Spinal cord (tissue), 10 donors: ENCODE results near the gene NEAT1. TPM values are rescaled to one million over a fixed set of nuclear protein-coding genes. Genes with fewer than 3 reads are reported as not detected.

Experiments
- DNase-seq, 6 donors: peaks; one replicate each; pipeline versions ENCODE4 v3.0.0 to v3.0.0-alpha.2; 2013 to 2015; ENCODE audit warnings: low spot score in 6 of 6, low read depth in 4 of 6
- H3K27ac ChIP-seq: one replicate; pipeline ENCODE4 v1.5.1; 2013; ENCODE audit warnings: low read depth, low read length, control low read depth
- H3K27me3 ChIP-seq: one replicate; pipeline ENCODE4 v1.6.1; 2013; ENCODE audit warnings: low read length; ENCODE audit not compliant: control insufficient read depth, insufficient read depth
- H3K36me3 ChIP-seq: one replicate; pipeline ENCODE4 v1.6.1; 2013; ENCODE audit warnings: low read length; ENCODE audit not compliant: control insufficient read depth, insufficient read depth
- H3K4me1 ChIP-seq: one replicate; pipeline ENCODE4 v1.6.1; 2013; ENCODE audit warnings: low read length; ENCODE audit not compliant: control insufficient read depth, insufficient read depth
- H3K4me3 ChIP-seq: one replicate; pipeline ENCODE4 v1.5.1; 2013; ENCODE audit warnings: low read depth, low read length, control low read depth
- H3K9me3 ChIP-seq: one replicate; pipeline ENCODE4 v1.6.1; 2013; ENCODE audit warnings: low read length; ENCODE audit not compliant: control insufficient read depth, insufficient read depth
- WGBS: methylation state at CpG from one replicate; pipeline ENCODE4 v1.1.5; 2013; ENCODE audit warnings: missing lambda C conversion rate; ENCODE audit not compliant: insufficient coverage; 5-methylcytosine and 5-hydroxymethylcytosine counted together
- polyA plus RNA-seq, 2 donors: library from polyadenylated mRNA; unstranded; fragments of 120-200 nt; gene quantifications; one replicate each; pipeline ENCODE4 v1.2.1, GENCODE V29; 2013; ENCODE audit not compliant: insufficient read length in 2 of 2
- total RNA-seq, 2 donors: library from RNA; depleted of rRNA in 1 of 2; stranded (reverse); fragments of 120-200 nt in 1 of 2; fragments of >200 nt in 1 of 2; gene quantifications; one replicate each; pipeline versions ENCODE4 v1.2.3 to v1.2.4, GENCODE V29; 2013 to 2014
- donor health status: healthy.

Gene NEAT1
- total and polyA plus RNA-seq, 4 donors, result 27.4 to 73.6 (median 63.7) TPM

DNA sequence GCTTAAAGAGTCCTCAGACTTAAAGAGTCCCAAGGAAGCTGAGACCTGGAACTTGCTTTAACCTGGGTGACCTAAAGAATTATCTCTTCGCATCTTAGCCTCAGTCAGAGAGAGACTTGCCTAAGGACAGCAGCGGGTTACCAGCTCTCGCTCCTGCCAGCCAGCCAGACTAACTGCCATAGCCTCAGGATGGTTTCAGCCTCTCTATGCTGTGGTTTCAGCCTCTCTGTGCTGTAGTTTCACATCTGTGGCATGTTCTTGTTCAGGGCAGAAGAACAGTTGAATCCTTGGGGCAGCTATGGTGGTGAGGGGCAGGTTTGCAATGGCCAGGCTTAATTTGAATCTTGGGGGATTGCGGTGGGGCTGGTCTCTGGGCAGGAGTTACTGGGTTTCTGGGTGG, 33.9 kb upstream of the NEAT1 start:
- H3K36me3 ChIP-seq, result peaks cover 43% of the 10 kb centered on the region
- no peak for DNase-seq
- H3K9me3 ChIP-seq, result no peaks in the 10 kb centered on the region
- no peaks in the 10 kb centered on the region for H3K27me3 ChIP-seq
- H3K27ac ChIP-seq, result peak overlapping the region; percentile 84
- WGBS, result 100% methylated on average over 3 of the region's 4 CpGs
- no peak overlapping the region for H3K4me3 ChIP-seq
- H3K4me1 ChIP-seq, result peaks cover 74% of the 10 kb centered on the region

DNA sequence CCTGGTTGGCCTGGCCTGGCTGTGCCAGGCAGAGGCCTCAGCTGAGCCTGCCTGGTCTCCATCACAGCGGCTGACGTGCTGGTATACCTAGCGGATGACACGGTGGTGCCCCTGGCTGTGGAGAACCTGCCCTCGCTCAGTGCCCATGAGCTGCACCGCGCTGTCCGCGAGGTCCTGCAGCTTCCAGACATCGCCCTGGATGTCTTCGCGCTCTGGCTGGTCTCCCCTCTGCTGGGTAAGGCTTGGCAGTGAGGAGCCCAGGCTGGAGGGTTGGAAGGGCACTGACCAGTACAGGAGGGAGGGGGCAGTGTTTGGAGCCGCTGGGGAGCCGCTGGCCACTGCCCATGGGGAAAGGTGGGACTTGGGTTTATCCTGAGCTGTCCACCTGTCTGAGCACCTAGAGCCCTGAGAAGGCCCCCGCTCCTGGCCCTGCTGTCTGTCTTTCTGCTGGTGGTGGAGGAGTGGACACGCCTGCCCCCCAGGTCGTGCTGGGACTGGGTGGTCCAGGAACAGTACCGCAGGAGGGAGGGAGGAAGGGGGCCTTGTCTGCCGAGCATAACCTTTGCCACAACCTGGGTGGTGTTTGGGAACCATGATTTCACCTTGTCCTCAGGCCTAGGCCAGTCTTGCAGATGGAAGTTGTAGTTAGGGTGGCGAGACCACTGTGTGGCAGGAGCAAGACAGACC, 33.2 kb upstream of the NEAT1 start:
- Histone ChIP-seq H3K4me3 (no peak overlapping the region), H3K4me1 (peaks cover 74% of the 10 kb centered on the region), H3K36me3 (peaks cover 50% of the 10 kb centered on the region), H3K27ac (peak overlapping the region; percentile 84), H3K9me3 (no peaks in the 10 kb centered on the region), H3K27me3 (no peaks in the 10 kb centered on the region)
- DNase-seq, result no peak
- WGBS, result 83% methylated on average over 20 of the region's 20 CpGs

DNA sequence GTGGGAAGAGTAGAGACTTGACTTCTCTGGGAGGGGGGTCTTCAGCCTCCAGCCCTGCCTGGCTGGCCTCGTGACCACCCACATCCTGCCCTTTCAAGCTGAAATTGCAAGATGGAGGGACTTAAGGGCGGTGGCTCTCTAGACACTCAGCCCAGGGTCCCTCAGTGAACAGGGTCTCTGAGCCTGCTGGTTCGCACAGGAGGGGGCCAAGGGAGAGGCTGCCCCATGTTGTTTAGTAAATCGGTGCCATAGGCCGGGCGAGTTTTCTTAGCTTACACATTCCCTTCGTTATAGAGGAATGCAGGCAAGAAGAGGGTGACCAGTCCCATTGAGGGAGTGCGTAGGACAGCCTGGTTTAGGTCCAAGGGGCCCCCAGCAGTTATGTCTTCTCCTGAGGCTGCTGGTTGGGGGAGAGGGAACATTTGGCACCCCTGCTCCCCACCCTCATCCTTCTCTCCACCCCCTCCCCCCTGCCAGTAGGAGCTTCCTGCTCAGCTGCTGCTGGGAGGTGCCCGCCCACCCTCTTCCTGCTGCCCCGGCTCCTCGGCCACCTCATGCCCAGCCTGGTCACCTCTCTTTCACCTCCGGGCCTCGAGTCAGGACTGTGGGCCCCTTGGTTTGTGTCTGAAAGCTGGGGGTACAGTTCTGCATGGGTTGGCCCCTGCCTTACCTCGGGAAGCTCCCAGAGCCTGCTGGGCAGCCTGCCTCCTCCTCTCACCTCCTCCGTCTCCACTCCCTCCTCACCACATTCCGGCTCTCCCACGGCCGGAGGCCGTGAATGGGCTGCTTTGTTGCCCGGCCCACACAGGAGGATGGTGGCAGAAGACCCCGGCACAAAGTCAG, 32.3 kb upstream of the NEAT1 start:
- peaks cover 74% of the 10 kb centered on the region for H3K4me1 ChIP-seq
- H3K27me3 ChIP-seq, result no peaks in the 10 kb centered on the region
- H3K36me3 ChIP-seq, result peaks cover 59% of the 10 kb centered on the region
- peak overlapping the region; percentile 84 for H3K27ac ChIP-seq
- no peaks in the 10 kb centered on the region for H3K9me3 ChIP-seq
- WGBS, result 38% methylated on average over 19 of the region's 21 CpGs
- no peak overlapping the region for H3K4me3 ChIP-seq
- DNase-seq, result peak in 1 of 6 donors; percentile 42

- Histone ChIP-seq H3K9me3 (no peaks in the 10 kb centered on the region), H3K4me3 (no peak overlapping the region), H3K4me1 (peaks cover 71% of the 10 kb centered on the region), H3K27me3 (no peaks in the 10 kb centered on the region), H3K36me3 (peaks cover 65% of the 10 kb centered on the region), H3K27ac (peak overlapping the region; percentile 84)
- DNase-seq, result peak in 1 of 6 donors; percentile 3
- WGBS, result 25% methylated on average over 9 of the region's 9 CpGs
These were observed 31.6 kb upstream of the NEAT1 start for GRCh38 chr11:65390996-65391395.

DNA sequence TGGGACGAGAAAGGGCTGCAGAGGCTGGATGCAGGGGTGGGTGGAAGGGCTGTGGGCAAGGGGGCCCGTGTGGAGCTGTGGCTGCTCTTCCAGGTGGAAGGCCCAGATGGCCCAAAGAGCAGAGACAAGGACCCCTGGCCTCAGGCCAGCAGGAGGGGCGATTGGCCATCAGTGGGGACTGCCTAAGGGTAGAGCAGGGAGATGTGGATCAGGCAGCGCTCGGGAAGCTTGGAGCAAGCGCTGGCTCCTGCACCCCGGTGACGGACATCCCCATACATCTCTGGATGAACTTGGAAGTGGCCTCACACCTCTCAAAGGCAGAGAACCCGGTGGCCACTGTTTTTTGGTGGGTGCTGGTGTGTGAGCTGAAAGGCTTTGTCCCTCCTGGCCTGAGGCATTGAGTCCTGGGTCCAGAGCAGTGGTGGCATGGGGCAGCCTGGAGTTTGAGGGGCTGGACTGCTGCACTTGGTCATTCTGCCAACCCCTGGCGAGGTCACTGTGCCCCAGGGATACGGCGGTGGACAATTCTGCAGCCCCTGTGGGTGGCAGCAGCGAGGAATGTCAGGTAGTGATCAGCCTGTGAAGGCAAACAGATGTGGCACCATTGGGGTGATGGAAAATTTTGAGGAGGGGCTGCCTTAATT, 30.3 kb upstream of the NEAT1 start:
- Histone ChIP-seq H3K9me3 (no peaks in the 10 kb centered on the region), H3K27me3 (no peaks in the 10 kb centered on the region), H3K4me1 (peaks cover 60% of the 10 kb centered on the region), H3K27ac (peak overlapping the region; percentile 84), H3K4me3 (no peak overlapping the region), H3K36me3 (peaks cover 78% of the 10 kb centered on the region)
- DNase-seq, result no peak
- WGBS, result 80% methylated on average over 11 of the region's 13 CpGs

DNA sequence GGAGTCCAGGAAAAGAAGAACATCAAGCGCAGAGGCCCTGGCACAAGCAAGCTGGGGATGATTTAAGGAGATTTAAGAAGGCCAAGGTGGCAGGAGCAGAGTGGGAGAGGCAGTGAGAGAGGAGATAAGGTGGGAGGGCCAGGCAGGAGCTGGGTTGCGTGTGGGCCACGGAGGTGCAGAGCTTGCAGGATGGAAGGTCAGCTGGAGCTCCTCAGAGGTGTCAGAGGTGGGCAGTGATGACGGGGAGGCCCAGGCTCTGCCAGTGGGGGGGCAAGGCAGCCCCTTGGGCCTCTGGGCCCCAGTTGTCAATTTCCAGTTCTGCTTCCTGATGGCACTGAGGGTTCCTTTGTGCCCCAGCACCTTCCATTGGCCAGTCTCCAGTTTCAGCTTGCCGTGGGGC, 29.7 kb upstream of the NEAT1 start:
- peaks cover 84% of the 10 kb centered on the region for H3K36me3 ChIP-seq
- no peak overlapping the region for H3K4me3 ChIP-seq
- H3K27me3 ChIP-seq, result no peaks in the 10 kb centered on the region
- no peak for DNase-seq
- peaks cover 54% of the 10 kb centered on the region for H3K4me1 ChIP-seq
- 85% methylated on average over 5 of the region's 5 CpGs for WGBS
- no peaks in the 10 kb centered on the region for H3K9me3 ChIP-seq
- H3K27ac ChIP-seq, result peak overlapping the region; percentile 40

DNA sequence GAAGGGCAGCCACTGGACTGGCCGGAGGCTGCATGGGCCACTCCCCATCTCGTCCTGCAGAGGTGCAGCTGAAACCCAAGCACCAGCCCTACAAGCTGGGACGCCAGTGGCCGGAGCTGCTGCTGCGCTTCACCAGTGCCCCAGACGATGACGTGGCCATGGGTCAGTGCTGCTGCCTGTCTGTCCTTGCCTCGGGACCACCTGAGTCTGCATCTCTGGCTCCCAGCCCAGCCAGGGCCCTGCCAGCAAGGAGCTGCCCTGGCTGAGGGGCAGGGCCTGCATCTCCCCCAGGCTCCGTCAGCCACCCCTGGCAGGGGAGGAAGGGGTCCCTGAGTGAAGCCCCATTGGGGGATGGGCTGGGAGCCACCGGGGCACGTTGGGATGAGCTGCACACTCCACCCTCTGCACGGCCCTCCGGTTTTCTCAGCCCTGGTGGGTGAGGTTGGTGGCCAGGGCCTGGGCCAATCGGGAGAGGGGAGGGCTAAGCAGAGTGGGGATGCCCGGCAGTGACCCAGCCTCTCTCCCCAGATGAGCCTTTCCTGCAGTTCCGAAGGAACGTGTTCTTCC, 29.0 kb upstream of the NEAT1 start:
- peaks cover 91% of the 10 kb centered on the region for H3K36me3 ChIP-seq
- 88% methylated on average over 17 of the region's 17 CpGs for WGBS

DNA sequence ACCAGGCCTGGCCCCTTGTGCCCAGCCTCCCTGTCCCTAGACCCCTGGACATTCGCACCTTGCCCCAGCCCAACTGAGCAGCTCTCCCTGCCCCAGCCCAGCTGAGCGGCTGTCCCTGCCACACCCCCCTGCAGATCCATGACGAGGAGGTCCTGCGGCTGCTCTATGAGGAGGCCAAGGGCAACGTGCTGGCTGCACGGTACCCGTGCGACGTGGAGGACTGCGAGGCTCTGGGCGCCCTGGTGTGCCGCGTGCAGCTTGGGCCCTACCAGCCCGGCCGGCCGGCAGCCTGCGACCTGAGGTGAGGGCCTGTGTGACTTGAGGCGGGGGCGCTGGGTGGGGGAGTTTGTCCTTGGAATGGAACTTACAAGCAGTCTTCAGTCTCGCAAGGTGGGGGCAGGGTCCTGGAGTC, 28.5 kb upstream of the NEAT1 start:
- peaks cover 45% of the 10 kb centered on the region for H3K4me1 ChIP-seq
- H3K4me3 ChIP-seq, result no peak overlapping the region
- 94% methylated on average over 18 of the region's 20 CpGs for WGBS
- DNase-seq, result no peak
- no peak overlapping the region for H3K27ac ChIP-seq
- H3K27me3 ChIP-seq, result no peaks in the 10 kb centered on the region
- no peaks in the 10 kb centered on the region for H3K9me3 ChIP-seq
- H3K36me3 ChIP-seq, result peaks cover 91% of the 10 kb centered on the region

More for the DNA sequence above, 29.0 kb upstream of the NEAT1 start:
- Histone ChIP-seq H3K4me1 (peaks cover 50% of the 10 kb centered on the region), H3K4me3 (no peak overlapping the region), H3K27ac (no peak overlapping the region), H3K9me3 (no peaks in the 10 kb centered on the region), H3K27me3 (no peaks in the 10 kb centered on the region)
- no peak for DNase-seq

DNA sequence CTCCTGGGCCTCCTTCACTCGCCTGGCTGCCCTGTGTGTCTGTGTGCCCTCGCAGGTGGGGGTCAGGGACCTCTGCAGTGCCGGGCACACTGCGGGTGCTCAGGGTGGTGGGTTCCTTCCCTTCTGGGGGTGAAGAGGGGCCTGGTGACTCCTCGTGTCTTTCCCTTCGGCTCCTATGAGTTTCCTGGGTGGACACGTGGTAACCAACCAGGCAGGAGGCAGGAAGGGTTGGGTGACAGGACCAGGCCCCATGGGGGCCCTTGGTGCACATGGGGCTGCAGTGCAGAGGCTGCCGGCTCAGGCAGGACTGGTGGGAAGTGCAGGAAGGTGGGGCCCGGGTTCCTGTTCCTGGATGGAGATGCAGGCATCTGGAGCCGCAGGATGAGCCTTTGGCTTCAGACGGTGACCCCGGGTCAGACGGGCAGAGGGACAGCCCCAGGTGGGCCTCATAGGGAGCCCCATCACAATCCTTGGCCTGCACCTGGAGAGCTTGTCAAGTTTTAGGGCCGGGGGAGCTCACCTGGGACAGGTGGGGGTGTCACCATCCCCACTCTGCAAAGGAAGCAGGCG, 26.6 kb upstream of the NEAT1 start:
- 87% methylated on average over 15 of the region's 15 CpGs for WGBS
- Histone ChIP-seq H3K9me3 (no peaks in the 10 kb centered on the region), H3K36me3 (peaks cover 95% of the 10 kb centered on the region), H3K27ac (no peak overlapping the region), H3K4me1 (peaks cover 26% of the 10 kb centered on the region), H3K27me3 (no peaks in the 10 kb centered on the region), H3K4me3 (no peak overlapping the region)
- DNase-seq, result no peak
